Heart left ventricle (tissue), 16 donors: ENCODE data around the gene HYAL1. TPM values are rescaled to one million over a fixed set of nuclear protein-coding genes. Genes with fewer than 3 reads are reported as not detected.

Experiments
- ATAC-seq, 4 donors: fragments of 200-7000 bp; cut with Tn5 transposase; one replicate each; pipeline ENCODE4 v1.9.1; 2020 to 2022; ENCODE audit warnings: moderate library complexity in 4 of 4, mild to moderate bottlenecking in 3 of 4, moderate number of reproducible peaks in 1 of 4
- DNase-seq, 5 donors: peaks; one replicate each; pipeline ENCODE4 v3.0.0-alpha.2; 2020
- H3K27ac ChIP-seq, 12 donors: fragments of 200-600 bp; sonication (generic) in 4 of 12; one replicate each; pipeline versions ENCODE4 v1.5.0 to v1.8.0; 2016 to 2022; ENCODE audit warnings: mild to moderate bottlenecking in 2 of 12
- H3K27me3 ChIP-seq, 9 donors: fragments of 200-600 bp; sonication (generic) in 2 of 9; one replicate each; pipeline versions ENCODE4 v1.5.1 to v1.8.0; 2016 to 2022; ENCODE audit warnings: mild to moderate bottlenecking in 3 of 9
- H3K36me3 ChIP-seq, 9 donors: fragments of 200-600 bp; sonication (generic) in 2 of 9; one replicate each; pipeline versions ENCODE4 v1.5.0 to v1.8.0; 2018 to 2022; ENCODE audit warnings: mild to moderate bottlenecking in 2 of 9
- H3K4me1 ChIP-seq, 12 donors: fragments of 200-600 bp; sonication (generic) in 4 of 12; one replicate each; pipeline versions ENCODE4 v1.5.0 to v1.8.0; 2016 to 2022; ENCODE audit warnings: mild to moderate bottlenecking in 3 of 12
- H3K4me3 ChIP-seq, 12 donors: fragments of 200-600 bp; sonication (generic) in 4 of 12; one replicate each; pipeline versions ENCODE4 v1.5.0 to v1.8.0; 2017 to 2022; ENCODE audit warnings: mild to moderate bottlenecking in 9 of 12, moderate library complexity in 4 of 12
- H3K9me3 ChIP-seq, 12 donors: fragments of 200-600 bp; sonication (generic) in 4 of 12; one replicate each; pipeline versions ENCODE4 v1.5.0 to v1.8.0; 2016 to 2022; ENCODE audit warnings: mild to moderate bottlenecking in 1 of 12
- POLR2A ChIP-seq, 2 donors: fragments of 450-650 bp; IDR thresholded peaks; one replicate each; pipeline ENCODE4 v1.6.1; 2017; ENCODE audit warnings: antibody characterized with exemption in 2 of 2, mild to moderate bottlenecking in 2 of 2, moderate library complexity in 2 of 2
- WGBS, 4 donors: extraction: QIAGEN DNeasy Blood & Tissue Kit in 2 of 4; methylation state at CpG; one replicate each; pipeline versions ENCODE4 v1.1.5 to v1.1.7; 2013 to 2018; 5-methylcytosine and 5-hydroxymethylcytosine counted together
- intact Hi-C, 10 donors: fragments of 100-400 bp; cut with DNase I; formaldehyde crosslinking; loops; one replicate each; pipeline versions ENCODE4 v1.11.1 to v1.14.2; 2022
- polyA plus RNA-seq, 2 donors: library from polyadenylated mRNA; stranded (reverse); fragments of 200-250 nt; gene quantifications; one replicate each; pipeline ENCODE4 v1.2.3, GENCODE V29; 2013
- total RNA-seq, 9 donors: library from RNA; depleted of rRNA in 2 of 9; stranded (reverse); fragments of >200 nt in 2 of 9; fragmentation: NEBNext Ultra II Directional in 3 of 9; extraction: Animal tissue kit (Norgen Biotek cat#: 25700) in 3 of 9; gene quantifications; one replicate each; pipeline versions ENCODE4 v1.1.0 to v1.2.4, GENCODE V29; 2016 to 2023
- TF ChIP-seq, protein P1 (sequence below), 12 donors: fragments of 200-600 bp; sonication (generic) in 4 of 12; IDR thresholded peaks; one replicate each; pipeline versions ENCODE4 v1.5.0 to v1.8.0; 2018 to 2022; ENCODE audit warnings: antibody characterized with exemption in 12 of 12, mild to moderate bottlenecking in 5 of 12
- donor health status: ischemic (EF 13 %, LVEDD 7.1; RV severe dilation, severe dysfunction).
- donor health status: healthy with polysubstance abuse.
- donor health status: DM: no; HTN: yes; CAD: no.
- donor health status: DM: no; HTN: no; CAD: no.
- donor health status: ischemic (EF 25% LVEDD 6.9; RV normal size, moderate dysfunction).
- donor health status: ischemic (EF 25% LVEDD 5.7; RV mildly dilated, moderate dysfunction).
- donor health status: healthy.
- donor health status: DM: yes; HTN: yes; CAD: no.
- donor health status: ischemic (EF 35%, LVEDD 5.7; RV mildly dilated, moderate dysfunction).
- donor health status: nonischemic (EF 11% LVEDD 7.7; RV severe dilation, severe dysfunction).
- donor health status: DM: yes; HTN: yes; CAD: no.
- donor health status: PGD.
- donor health status: ischemic (EF 29% LVEDD 5.4; RV normal size, mild dysfunction).
- donor health status: nonischemic (EF 23%, LVEDD 6.1; RV moderate dilation, normal function).

Gene HYAL1
- total and polyA plus RNA-seq, 11 donors = 36.9 to 99.7 (median 57.8) TPM

DNA sequence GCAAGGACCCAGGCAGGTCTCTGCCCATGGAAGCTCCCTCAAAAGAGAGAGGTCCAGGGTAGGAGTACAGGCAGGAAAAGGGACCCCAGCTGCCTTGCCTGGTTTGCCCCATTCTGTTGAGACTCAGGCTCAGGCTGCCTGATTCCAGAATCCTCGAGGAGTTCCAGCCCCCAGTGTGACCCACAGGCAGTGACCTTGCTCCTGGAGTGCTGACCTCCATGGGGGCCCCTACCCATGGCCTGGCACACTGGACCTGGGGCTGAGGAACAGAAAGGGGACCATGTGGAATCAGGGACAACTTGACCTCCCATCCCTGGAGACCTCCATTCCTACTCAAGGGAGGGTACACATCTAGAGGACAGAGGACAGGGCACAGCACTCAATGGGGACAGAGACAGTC is 37.8 kb downstream of the HYAL1 start:
- no peaks in the 10 kb centered on the region for H3K36me3 ChIP-seq
- ATAC-seq (no peak), DNase-seq (no peak)
- peak overlapping the region in 2 of 12 donors; percentile 3 to 69 for H3K4me3 ChIP-seq
- H3K27ac ChIP-seq = peak overlapping the region; percentile 41 to 100 (median 92)
- intact Hi-C loops = loop anchor here in 1 of 10 donors (5.0 kb wide), 1 partner anchor 143 kb away; no protein-coding TSS in a partner anchor
- H3K4me1 ChIP-seq = peaks cover 0 to 77% (median 50%) of the 10 kb centered on the region in 12 donors
- 56 to 63% (median 62%) methylated on average over 1 of the region's 1 CpG for WGBS, 4 donors
- no peaks in the 10 kb centered on the region for H3K9me3 ChIP-seq
- peaks cover 0 to 12% (median 0%) of the 10 kb centered on the region in 9 donors for H3K27me3 ChIP-seq
- TF ChIP-seq, protein P1, sequence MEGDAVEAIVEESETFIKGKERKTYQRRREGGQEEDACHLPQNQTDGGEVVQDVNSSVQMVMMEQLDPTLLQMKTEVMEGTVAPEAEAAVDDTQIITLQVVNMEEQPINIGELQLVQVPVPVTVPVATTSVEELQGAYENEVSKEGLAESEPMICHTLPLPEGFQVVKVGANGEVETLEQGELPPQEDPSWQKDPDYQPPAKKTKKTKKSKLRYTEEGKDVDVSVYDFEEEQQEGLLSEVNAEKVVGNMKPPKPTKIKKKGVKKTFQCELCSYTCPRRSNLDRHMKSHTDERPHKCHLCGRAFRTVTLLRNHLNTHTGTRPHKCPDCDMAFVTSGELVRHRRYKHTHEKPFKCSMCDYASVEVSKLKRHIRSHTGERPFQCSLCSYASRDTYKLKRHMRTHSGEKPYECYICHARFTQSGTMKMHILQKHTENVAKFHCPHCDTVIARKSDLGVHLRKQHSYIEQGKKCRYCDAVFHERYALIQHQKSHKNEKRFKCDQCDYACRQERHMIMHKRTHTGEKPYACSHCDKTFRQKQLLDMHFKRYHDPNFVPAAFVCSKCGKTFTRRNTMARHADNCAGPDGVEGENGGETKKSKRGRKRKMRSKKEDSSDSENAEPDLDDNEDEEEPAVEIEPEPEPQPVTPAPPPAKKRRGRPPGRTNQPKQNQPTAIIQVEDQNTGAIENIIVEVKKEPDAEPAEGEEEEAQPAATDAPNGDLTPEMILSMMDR (IDR thresholded peaks at IDR 0.05) = no peak
- TF ChIP-seq POLR2A (IDR thresholded peaks at IDR 0.05) = no peak

DNA sequence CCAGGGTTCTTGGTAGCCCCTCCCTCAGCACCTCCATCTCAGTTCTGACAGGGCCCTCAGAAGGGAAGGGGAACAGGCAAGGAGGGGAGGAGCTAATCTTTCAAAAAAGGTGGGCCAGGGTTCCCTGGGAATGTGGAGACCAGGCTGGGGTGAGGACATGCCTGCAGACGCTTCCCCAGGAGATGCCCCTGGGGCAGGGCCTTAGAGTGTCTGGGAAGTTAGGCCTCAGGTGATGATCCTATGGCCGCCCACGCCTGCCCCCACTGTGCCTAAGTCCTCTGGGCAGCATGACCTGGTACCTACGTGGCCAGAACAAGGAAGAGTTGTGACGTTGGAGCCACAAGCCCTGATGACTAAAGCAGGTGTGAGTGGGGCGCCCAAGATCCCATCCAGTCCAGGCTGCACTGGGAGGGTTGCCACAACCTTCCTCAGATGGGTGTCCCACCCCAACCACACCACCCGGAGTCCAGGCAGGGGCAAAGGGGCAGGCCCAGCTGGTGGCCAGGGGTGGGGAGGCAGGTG is 38.3 kb downstream of the HYAL1 start:
- TF ChIP-seq, protein P1 (IDR thresholded peaks at IDR 0.05) = no peak
- TF ChIP-seq POLR2A (IDR thresholded peaks at IDR 0.05) = no peak
- no peaks in the 10 kb centered on the region for H3K36me3 ChIP-seq
- H3K27ac ChIP-seq = peak overlapping the region; percentile 41 to 100 (median 92)
- ATAC-seq = no peak
- WGBS, 4 donors = 28 to 60% (median 54%) methylated on average over 4 to 7 of the region's 7 CpGs
- no peak for DNase-seq
- peaks cover 0 to 80% (median 54%) of the 10 kb centered on the region in 12 donors for H3K4me1 ChIP-seq
- H3K27me3 ChIP-seq = peaks cover 0 to 12% (median 0%) of the 10 kb centered on the region in 9 donors
- H3K9me3 ChIP-seq = no peaks in the 10 kb centered on the region
- intact Hi-C loops = loop anchor here in 2 of 10 donors (5.0 kb wide), 2 partner anchors 57 to 143 kb away; partner anchors contain the start of gene HYAL2 (in 1 of the 2)
- H3K4me3 ChIP-seq = peak overlapping the region in 2 of 12 donors; percentile 1 to 3

DNA sequence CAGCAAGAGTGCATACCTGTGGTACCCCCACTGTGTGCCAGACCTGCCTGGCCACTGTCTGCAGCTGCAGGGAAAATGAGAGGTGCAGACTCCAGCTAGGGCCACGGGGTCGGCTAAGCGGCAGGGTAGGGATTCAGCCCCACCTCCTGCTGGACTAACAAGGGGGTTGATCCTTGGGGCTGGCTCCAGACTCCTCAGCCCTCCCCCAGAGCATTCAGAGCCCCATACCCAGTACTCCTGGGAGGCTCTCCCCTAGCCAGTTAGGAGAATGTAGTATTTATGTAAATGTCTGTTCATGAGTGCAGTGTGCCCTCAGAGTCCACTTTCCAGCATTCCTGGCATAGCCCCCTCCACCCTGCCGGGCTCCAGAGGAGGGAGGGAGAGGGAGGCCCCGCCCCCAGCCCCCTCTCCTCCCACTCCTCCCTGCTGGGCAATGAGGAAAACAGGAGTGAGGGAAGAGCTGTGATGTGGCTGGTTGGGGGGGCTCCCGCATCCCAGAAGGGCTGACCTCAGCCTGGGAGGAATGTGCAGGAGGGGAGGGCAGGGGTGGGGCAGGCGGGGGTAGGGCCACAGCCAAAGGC is 38.9 kb downstream of the HYAL1 start:
- peaks cover 0 to 12% (median 0%) of the 10 kb centered on the region in 9 donors for H3K27me3 ChIP-seq
- intact Hi-C loops = loop anchor here in 1 of 10 donors (5.0 kb wide), 1 partner anchor 58 kb away; the partner anchor contains the start of gene HYAL2
- peak overlapping the region; percentile 41 to 100 (median 92) for H3K27ac ChIP-seq
- WGBS, 4 donors = 4 to 24% (median 10%) methylated on average over 7 of the region's 7 CpGs
- ATAC-seq = peak; percentile 30 to 74 (median 40)
- H3K4me3 ChIP-seq = peak overlapping the region in 2 of 12 donors; percentile 5 to 18
- H3K4me1 ChIP-seq = peaks cover 0 to 80% (median 58%) of the 10 kb centered on the region in 12 donors
- peak in 4 of 5 donors; percentile 79 to 87 (median 84) for DNase-seq
- H3K9me3 ChIP-seq = no peaks in the 10 kb centered on the region
- H3K36me3 ChIP-seq = peaks cover 0 to 3% (median 0%) of the 10 kb centered on the region in 9 donors
- TF ChIP-seq POLR2A (IDR thresholded peaks at IDR 0.05) = no peak
- TF ChIP-seq, protein P1 (IDR thresholded peaks at IDR 0.05) = no peak
